ENCODE data around the gene CYP26C1. TPM values are rescaled to one million over a fixed set of nuclear protein-coding genes. Genes with fewer than 3 reads are reported as not detected.

The CYP26C1 gene
- total RNA-seq, 1 donor from 2014 or later: 0.60 TPM

DNA sequence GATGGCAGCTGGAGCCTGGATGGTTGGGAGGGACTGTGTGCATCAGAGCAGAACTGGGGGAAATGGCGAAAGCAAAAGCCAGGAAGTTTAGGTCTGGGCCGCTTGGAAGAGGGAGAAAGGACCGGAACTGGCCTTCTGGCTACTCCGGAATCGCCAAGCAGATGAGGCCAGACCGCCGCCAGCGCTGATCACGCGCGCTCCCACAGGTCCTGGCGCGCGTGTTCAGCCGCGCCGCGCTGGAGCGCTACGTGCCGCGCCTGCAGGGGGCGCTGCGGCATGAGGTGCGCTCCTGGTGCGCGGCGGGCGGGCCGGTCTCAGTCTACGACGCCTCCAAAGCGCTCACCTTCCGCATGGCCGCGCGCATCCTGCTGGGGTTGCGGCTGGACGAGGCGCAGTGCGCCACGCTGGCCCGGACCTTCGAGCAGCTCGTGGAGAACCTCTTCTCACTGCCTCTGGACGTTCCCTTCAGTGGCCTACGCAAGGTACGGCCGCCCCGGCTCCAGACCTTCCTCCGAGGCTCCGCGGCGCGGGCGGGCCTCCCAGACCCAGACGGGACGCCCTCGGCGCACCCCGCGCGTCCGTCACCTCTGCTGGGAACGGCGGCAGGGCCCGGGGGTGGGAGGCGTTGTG lies 2.0 kb downstream of the CYP26C1 start:
- TF ChIP-seq, protein P1, sequence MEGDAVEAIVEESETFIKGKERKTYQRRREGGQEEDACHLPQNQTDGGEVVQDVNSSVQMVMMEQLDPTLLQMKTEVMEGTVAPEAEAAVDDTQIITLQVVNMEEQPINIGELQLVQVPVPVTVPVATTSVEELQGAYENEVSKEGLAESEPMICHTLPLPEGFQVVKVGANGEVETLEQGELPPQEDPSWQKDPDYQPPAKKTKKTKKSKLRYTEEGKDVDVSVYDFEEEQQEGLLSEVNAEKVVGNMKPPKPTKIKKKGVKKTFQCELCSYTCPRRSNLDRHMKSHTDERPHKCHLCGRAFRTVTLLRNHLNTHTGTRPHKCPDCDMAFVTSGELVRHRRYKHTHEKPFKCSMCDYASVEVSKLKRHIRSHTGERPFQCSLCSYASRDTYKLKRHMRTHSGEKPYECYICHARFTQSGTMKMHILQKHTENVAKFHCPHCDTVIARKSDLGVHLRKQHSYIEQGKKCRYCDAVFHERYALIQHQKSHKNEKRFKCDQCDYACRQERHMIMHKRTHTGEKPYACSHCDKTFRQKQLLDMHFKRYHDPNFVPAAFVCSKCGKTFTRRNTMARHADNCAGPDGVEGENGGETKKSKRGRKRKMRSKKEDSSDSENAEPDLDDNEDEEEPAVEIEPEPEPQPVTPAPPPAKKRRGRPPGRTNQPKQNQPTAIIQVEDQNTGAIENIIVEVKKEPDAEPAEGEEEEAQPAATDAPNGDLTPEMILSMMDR (IDR thresholded peaks at IDR 0.05; ENCODE audit: unreplicated experiment): peak; percentile 70
- H3K27ac Mint-ChIP-seq: no peak overlapping the region
- peaks cover 18% of the 10 kb centered on the region for H3K36me3 Mint-ChIP-seq
- H3K9me3 Mint-ChIP-seq: no peaks in the 10 kb centered on the region
- H3K4me3 Mint-ChIP-seq: peak overlapping the region; percentile 55
- peaks cover 14% of the 10 kb centered on the region for H3K4me1 Mint-ChIP-seq
- DNase-seq (ENCODE audit: low spot score in 2 of 2, unreplicated experiment in 2 of 2): no peak
- peaks cover 80% of the 10 kb centered on the region for H3K27me3 Mint-ChIP-seq (ENCODE audit: low read depth)

DNA sequence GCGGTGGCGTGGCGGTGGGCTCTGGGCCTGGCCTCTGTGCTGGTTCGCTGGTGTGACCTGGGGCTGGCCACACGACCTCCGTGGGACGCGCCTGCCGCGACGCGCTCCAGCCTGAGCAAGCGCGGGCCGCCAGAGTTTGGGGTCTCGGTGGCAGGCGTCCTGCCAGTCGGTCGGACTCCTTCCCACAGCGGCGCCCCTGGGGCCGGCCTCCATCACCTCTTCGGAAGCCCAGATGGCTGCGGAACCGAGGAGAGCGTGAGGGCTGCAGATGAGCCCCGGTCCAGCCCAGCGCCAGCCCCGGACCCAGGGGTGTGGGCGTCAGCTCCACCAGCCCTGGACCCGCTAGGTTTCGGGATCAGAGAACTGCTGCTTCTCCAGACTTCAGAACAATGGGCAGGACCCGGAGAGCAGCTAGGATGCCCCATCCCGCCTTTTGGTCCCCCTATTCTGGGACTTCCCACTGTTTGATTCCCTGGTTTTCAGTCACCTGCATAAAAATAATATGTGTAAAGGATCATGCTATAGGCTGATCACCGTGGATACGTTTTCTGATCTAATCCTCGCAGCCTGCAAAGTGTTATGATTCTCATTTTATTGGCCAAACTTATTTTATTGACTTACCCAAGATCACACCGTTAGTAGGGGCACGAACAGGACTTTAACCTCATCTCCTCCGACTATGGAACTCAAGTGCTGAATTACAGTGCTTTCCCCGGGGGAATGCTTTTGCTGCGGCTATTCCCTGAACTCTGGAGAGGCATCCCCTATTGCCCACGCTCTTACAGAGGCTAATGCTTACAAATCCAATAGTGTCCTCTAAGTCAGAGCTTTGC lies 2.8 kb downstream of the CYP26C1 start:
- Mint-ChIP-seq H3K9me3 (no peaks in the 10 kb centered on the region), H3K27ac (no peak overlapping the region), H3K4me3 (peak overlapping the region; percentile 23), H3K4me1 (peaks cover 22% of the 10 kb centered on the region), H3K27me3 (ENCODE audit: low read depth) (peaks cover 84% of the 10 kb centered on the region), H3K36me3 (peaks cover 14% of the 10 kb centered on the region)
- TF ChIP-seq, protein P1 (IDR thresholded peaks at IDR 0.05; ENCODE audit: unreplicated experiment): no peak
- no peak for DNase-seq (ENCODE audit: low spot score in 2 of 2, unreplicated experiment in 2 of 2)

DNA sequence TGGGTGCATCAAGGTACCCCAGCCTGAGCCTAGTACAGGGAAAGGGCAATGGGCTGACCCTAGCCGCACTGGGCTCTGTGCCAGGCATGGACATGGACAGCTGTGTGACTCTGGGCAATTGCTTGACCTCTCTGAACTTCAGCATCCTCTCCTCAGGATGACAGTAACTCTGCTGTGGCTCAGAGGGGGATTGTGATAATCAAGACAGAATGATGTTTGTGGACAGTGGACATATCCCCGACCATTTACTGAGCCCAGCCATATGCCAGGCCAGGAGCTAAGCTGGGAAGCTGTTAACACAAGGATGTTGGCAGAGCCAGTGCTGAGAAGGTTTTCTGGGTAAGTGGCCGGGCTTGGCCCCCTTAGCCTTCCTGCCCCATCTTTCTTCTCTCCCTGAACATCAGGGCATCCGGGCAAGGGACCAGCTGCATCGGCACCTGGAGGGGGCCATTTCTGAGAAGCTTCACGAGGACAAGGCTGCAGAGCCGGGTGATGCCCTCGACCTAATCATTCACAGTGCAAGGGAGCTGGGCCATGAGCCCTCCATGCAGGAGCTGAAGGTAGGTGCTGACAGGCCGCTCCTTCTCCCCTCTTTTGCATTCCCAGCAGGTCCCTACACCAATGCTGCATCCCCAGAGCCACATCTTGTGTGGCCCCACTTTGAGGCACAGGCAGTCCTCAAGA lies 3.5 kb downstream of the CYP26C1 start:
- H3K27ac Mint-ChIP-seq: no peak overlapping the region
- peaks cover 12% of the 10 kb centered on the region for H3K36me3 Mint-ChIP-seq
- H3K9me3 Mint-ChIP-seq: no peaks in the 10 kb centered on the region
- H3K4me3 Mint-ChIP-seq: no peak overlapping the region
- DNase-seq (ENCODE audit: low spot score in 2 of 2, unreplicated experiment in 2 of 2): no peak
- peaks cover 86% of the 10 kb centered on the region for H3K27me3 Mint-ChIP-seq (ENCODE audit: low read depth)
- TF ChIP-seq, protein P1 (IDR thresholded peaks at IDR 0.05; ENCODE audit: unreplicated experiment): no peak
- H3K4me1 Mint-ChIP-seq: peaks cover 26% of the 10 kb centered on the region

DNA sequence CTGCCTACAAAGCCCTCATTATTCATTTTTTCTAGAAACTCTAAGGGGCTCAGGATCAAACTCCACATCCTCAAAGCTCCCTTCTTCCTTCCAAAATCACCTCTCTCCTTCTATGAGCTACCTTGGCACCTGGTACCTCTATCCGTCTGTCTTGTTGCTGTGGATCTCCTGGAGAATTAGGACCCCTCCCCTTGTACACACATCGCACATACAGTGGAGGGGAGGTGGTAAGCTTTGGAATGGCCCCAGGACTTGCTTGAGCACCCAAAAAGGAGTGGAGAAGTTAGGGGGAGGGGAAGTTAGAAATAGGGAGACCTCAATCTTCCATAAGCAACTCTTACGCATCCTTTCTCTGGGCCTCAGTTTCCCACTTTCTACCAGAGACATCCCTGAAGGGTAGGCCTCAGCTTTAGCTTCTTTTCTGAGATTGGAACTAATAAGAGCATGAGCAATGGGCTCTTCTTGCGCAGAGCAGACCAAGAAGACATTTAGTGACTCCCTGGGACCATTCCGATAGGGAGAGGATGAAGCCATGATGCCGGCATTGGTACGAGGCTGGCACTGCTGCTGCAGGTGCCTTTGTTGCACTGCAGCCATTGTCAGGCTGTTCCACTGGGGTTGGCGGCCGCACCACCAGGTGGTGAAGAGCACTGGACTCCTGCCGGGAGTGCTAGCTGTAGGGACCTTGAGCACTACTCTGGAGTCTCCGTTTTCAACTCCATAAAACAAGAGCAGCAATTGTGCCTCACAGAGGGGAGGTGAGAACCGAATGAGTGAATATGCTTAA lies 4.5 kb downstream of the CYP26C1 start:
- Mint-ChIP-seq H3K4me1 (peaks cover 23% of the 10 kb centered on the region), H3K36me3 (peaks cover 3% of the 10 kb centered on the region), H3K27ac (no peak overlapping the region), H3K4me3 (peak overlapping the region; percentile 67), H3K9me3 (no peaks in the 10 kb centered on the region), H3K27me3 (ENCODE audit: low read depth) (peaks cover 85% of the 10 kb centered on the region)
- no peak for DNase-seq (ENCODE audit: low spot score in 2 of 2, unreplicated experiment in 2 of 2)
- TF ChIP-seq, protein P1 (IDR thresholded peaks at IDR 0.05; ENCODE audit: unreplicated experiment): no peak
